ENCODE data around the gene INHBB. TPM values are rescaled to one million over a fixed set of nuclear protein-coding genes. Genes with fewer than 3 reads are reported as not detected.

The INHBB gene
- total RNA-seq, 4 donors from 2014 or later: 0.20 to 1.1 (median 0.41) TPM; not detected in 1

DNA sequence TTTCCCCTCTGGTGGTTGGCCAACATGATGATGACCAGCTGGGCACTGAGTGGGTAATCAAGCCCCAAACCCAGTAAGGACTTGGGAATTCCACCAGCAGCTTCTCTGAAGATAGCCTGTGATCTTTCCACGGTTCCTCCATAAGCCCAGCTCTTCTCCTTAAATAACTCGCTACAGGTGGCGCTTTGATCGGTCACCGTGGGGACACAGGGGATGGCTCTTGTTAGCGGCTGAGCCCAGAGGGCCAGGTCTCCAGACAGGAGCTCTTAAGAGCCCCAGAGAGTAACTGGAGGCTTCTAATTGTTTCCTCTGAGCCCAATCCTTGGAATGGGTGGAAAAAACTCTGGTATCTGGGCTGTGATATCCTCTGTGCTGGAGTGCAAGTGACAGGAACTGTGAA, 13.6 kb upstream of the INHBB start:
- Histone ChIP-seq H3K27me3 (peaks cover 7% of the 10 kb centered on the region), H3K27ac (no peak overlapping the region), H3K4me1 (no peaks in the 10 kb centered on the region), H3K4me3 (no peak overlapping the region), H3K9me3 (peaks cover 0 to 4% of the 10 kb centered on the region in 2 donors), H3K36me3 (no peaks in the 10 kb centered on the region)
- WGBS, 2 donors (ENCODE audit: low coverage in 1 of 2): 87% methylated on average over 6 of the region's 6 CpGs; no CpG with 5 or more reads in 1 of the 2 donors
- intact Hi-C loops (cut with DNase I; ENCODE audit: low total_unique reads): no loop called here
- TF ChIP-seq POLR2A (IDR thresholded peaks at IDR 0.05) (no peak), EP300 (IDR thresholded peaks at IDR 0.05; ENCODE audit: low read depth) (no peak), POLR2AphosphoS5 (IDR thresholded peaks at IDR 0.05) (no peak)
- TF ChIP-seq, protein P1, sequence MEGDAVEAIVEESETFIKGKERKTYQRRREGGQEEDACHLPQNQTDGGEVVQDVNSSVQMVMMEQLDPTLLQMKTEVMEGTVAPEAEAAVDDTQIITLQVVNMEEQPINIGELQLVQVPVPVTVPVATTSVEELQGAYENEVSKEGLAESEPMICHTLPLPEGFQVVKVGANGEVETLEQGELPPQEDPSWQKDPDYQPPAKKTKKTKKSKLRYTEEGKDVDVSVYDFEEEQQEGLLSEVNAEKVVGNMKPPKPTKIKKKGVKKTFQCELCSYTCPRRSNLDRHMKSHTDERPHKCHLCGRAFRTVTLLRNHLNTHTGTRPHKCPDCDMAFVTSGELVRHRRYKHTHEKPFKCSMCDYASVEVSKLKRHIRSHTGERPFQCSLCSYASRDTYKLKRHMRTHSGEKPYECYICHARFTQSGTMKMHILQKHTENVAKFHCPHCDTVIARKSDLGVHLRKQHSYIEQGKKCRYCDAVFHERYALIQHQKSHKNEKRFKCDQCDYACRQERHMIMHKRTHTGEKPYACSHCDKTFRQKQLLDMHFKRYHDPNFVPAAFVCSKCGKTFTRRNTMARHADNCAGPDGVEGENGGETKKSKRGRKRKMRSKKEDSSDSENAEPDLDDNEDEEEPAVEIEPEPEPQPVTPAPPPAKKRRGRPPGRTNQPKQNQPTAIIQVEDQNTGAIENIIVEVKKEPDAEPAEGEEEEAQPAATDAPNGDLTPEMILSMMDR (IDR thresholded peaks at IDR 0.05): no peak
- in situ Hi-C loops (cut with MboI; ENCODE audit: low pct_ligation_motif_present in 1 of 4, low pct_unique_long_range_greater_than_20kb in 1 of 4, low sequenced_read_pairs in 3 of 4): loop anchor here in 1 of 4 donors (10.0 kb wide), 1 partner anchor 342 kb away; no protein-coding TSS in a partner anchor
- no peak for DNase-seq

DNA sequence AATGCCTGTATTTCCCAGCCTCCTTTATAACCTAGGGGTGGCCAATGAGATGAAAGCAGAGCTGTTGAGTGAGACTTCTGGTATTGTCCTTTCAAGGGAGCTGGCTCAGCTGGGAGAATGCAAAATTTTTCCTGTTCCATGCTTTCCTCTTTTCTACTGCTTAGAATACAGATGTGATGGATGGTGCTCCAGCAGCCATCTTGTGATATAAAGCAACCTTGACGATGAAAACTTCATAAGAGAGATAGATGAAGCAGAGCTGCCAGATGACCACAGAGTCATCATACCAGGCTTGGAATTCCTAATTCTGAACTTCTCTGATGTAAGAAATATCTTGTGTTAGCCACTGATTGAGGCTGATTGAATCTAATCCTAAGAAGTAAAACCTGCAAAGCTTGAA, 11.9 kb upstream of the INHBB start:
- Histone ChIP-seq H3K4me3 (no peak overlapping the region), H3K9me3 (peaks cover 0 to 4% of the 10 kb centered on the region in 2 donors), H3K27me3 (peaks cover 16% of the 10 kb centered on the region), H3K27ac (no peak overlapping the region), H3K36me3 (no peaks in the 10 kb centered on the region), H3K4me1 (no peaks in the 10 kb centered on the region)
- DNase-seq: no peak
- 94 to 100% methylated on average over 1 of the region's 1 CpG for WGBS, 2 donors (ENCODE audit: low coverage in 1 of 2)
- TF ChIP-seq POLR2AphosphoS5 (IDR thresholded peaks at IDR 0.05) (no peak), POLR2A (IDR thresholded peaks at IDR 0.05) (no peak), EP300 (IDR thresholded peaks at IDR 0.05; ENCODE audit: low read depth) (no peak)
- TF ChIP-seq, protein P1 (IDR thresholded peaks at IDR 0.05): no peak
- in situ Hi-C loops (cut with MboI; ENCODE audit: low pct_ligation_motif_present in 1 of 4, low pct_unique_long_range_greater_than_20kb in 1 of 4, low sequenced_read_pairs in 3 of 4): loop anchor here in 1 of 4 donors (10.0 kb wide), 1 partner anchor 341 kb away; no protein-coding TSS in a partner anchor
- intact Hi-C loops (cut with DNase I; ENCODE audit: low total_unique reads): no loop called here

DNA sequence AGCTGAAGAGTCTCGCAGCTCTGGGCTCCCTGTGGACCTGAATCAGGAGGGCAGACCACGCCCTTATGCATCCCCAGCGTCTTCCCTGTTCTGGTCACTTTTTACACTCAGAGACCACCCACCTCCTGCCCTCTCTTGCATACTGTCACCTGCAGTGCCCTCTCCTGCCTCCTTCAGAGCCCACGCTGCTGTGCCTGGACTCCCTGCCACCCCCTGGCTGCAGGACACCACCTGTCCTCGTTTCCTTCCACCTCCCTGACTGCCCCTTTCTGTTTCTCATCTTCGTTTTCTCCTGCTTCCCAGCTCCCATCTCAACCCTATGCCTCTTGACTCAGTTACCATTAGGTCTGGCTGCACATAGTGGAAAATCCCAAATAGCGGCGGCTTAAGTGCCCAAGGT, 9.2 kb upstream of the INHBB start:
- Histone ChIP-seq H3K4me1 (no peaks in the 10 kb centered on the region), H3K27ac (no peak overlapping the region), H3K36me3 (no peaks in the 10 kb centered on the region), H3K27me3 (peaks cover 42% of the 10 kb centered on the region), H3K4me3 (no peak overlapping the region), H3K9me3 (peaks cover 0 to 4% of the 10 kb centered on the region in 2 donors)
- intact Hi-C loops (cut with DNase I; ENCODE audit: low total_unique reads) (no loop called here), in situ Hi-C loops (cut with MboI; ENCODE audit: low pct_ligation_motif_present in 1 of 4, low pct_unique_long_range_greater_than_20kb in 1 of 4, low sequenced_read_pairs in 3 of 4) (loop anchor here in 1 of 4 donors (10.0 kb wide), 1 partner anchor 338 kb away; no protein-coding TSS in a partner anchor)
- 50 to 83% methylated on average over 1 to 8 of the region's 8 CpGs for WGBS, 2 donors (ENCODE audit: low coverage in 1 of 2)
- TF ChIP-seq POLR2A (IDR thresholded peaks at IDR 0.05): no peak
- TF ChIP-seq POLR2AphosphoS5 (IDR thresholded peaks at IDR 0.05): no peak
- TF ChIP-seq, protein P1 (IDR thresholded peaks at IDR 0.05): no peak
- TF ChIP-seq EP300 (IDR thresholded peaks at IDR 0.05; ENCODE audit: low read depth): no peak
- no peak for DNase-seq

DNA sequence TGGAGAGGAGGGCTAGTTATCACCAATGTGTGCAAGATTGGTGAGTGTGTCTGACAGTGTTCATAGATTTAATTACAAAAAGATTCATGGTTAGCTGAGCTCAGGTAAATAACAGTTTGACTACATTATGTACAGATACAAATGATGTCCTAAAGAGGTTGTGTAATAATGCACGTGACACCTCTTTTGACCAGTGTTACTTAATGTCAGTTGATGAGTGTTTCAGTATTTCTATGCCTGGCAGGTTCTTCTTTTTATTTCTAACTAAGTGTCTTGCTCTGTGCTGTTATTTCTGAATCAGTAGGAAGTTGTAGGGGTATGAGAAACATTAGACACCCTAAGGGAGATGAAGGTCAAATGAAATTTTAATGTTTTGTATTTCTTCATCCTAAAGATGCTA, 7.9 kb upstream of the INHBB start:
- H3K4me1 ChIP-seq: peaks cover 0 to 2% (median 1%) of the 10 kb centered on the region in 4 donors
- in situ Hi-C loops (cut with MboI; ENCODE audit: low pct_ligation_motif_present in 1 of 4, low pct_unique_long_range_greater_than_20kb in 1 of 4, low sequenced_read_pairs in 3 of 4) (loop anchor here in 1 of 4 donors (10.0 kb wide), 1 partner anchor 337 kb away; no protein-coding TSS in a partner anchor), intact Hi-C loops (cut with DNase I; ENCODE audit: low total_unique reads) (no loop called here)
- TF ChIP-seq EP300 (IDR thresholded peaks at IDR 0.05; ENCODE audit: low read depth) (no peak), POLR2AphosphoS5 (IDR thresholded peaks at IDR 0.05) (no peak), POLR2A (IDR thresholded peaks at IDR 0.05) (no peak)
- TF ChIP-seq, protein P1 (IDR thresholded peaks at IDR 0.05): no peak
- H3K4me3 ChIP-seq: no peak overlapping the region
- no peaks in the 10 kb centered on the region for H3K36me3 ChIP-seq
- 55 to 100% methylated on average over 1 of the region's 1 CpG for WGBS, 2 donors (ENCODE audit: low coverage in 1 of 2)
- H3K27me3 ChIP-seq: peaks cover 54% of the 10 kb centered on the region
- no peak overlapping the region for H3K27ac ChIP-seq
- H3K9me3 ChIP-seq: peaks cover 0 to 4% of the 10 kb centered on the region in 2 donors
- no peak for DNase-seq

All from transverse colon (tissue), 4 donors.